ENCODE results near the gene ARL8B.

ARL8B gene

DNA sequence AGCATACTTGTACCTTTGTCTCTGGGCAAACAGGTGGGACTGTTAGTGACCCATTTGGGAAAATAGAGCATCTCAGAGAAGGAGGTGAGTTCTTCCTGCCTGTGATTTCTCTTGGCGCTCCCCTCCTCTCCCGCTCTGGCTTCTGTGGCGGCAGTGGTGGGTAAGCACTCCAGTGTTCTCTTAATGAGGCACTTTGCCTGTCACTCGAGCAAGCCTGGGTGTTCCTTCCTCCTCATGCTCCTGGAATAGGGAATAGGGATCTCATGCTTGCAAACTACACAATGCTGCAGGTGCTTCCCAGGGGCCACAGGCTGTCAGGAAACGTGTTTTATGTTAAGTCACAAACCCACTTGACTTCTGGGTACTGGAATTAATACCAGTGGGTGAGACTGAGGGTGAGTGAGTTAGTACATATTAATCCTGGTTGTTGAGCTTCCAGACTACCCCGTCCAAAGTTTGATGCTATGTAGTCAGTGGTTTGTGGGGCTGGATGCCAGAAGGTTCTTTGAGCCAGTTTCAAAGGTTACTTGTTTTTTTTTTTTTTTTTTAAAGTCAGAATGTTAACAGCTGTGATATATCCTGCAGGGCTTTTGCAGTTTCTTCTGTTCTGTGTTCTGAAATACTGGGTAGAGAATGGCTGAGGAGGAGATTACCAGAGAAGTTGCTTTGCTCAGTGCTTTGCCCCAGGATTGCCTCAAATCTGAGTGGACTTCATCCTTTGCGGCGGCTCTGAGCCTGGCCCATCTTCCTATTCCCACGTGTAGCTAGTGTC, 95.9 kb downstream of the ARL8B start:
- no peak for DNase-seq

GRCh38 chr3:5218815-5219214, 96.7 kb downstream of the ARL8B start:
- DNase-seq, result no peak

DNA sequence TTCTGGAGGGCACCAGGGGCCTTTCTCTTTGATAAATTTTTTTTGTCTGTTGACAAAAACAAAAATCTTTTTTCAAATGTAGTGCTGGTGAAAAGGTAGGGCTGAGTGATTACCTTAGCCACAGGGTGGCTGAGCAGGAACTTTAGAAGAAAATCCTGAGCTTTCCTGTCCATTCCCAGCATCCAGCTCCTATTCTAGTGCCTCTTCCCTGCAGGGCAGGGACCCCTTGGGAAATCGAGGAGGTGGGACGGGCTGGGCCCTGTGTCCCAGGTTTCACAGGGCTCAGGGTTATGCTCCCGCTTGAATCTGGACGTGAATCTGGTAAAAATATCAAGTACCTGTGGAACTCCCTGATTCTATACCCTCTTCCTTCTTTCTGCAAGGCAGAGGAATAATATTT, 97.1 kb downstream of the ARL8B start:
- no peak for DNase-seq

DNA sequence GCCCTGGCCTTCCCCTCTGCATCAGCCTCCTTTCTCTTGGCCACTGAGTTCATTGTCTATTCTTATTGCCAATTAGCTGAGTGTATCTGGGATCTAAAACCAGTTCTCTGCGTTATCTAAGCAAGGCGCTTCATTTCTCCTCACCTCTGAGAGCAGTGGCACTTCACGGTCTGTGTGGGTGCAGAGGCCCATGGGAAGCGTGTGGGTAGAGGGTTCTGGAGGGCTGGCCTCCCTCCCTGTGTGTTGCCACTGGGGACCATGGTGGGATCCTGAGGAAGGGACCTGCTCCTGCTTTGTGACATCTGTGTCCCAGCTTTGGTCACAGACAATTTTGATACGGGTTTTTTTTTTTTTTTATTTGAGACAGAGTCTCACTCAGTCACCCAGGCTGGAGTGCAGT, 98.1 kb downstream of the ARL8B start:
- DNase-seq, result no peak

- no peak for DNase-seq
Observed at GRCh38 chr3:5220667-5221431, 98.8 kb downstream of the ARL8B start.

DNA sequence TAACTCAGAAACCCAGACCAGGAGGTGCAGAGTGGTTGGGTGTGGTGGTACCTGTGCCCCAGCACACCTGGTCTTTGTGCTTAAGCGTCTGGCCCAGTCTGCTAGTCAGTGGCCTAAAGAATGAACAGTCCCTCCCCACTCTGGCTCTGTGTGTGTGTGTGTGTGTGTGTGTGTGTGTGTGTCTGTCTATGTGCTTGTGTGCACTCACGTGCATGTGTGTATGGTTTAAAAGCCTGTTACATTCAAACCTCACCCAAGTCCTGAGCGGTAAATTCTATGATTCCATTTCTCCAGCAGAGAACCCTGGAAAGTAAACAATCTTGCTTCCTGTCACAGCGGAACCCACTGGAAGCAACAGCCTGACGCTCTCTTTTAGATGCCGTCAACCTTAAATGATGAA, 99.6 kb downstream of the ARL8B start:
- DNase-seq, result no peak

DNA sequence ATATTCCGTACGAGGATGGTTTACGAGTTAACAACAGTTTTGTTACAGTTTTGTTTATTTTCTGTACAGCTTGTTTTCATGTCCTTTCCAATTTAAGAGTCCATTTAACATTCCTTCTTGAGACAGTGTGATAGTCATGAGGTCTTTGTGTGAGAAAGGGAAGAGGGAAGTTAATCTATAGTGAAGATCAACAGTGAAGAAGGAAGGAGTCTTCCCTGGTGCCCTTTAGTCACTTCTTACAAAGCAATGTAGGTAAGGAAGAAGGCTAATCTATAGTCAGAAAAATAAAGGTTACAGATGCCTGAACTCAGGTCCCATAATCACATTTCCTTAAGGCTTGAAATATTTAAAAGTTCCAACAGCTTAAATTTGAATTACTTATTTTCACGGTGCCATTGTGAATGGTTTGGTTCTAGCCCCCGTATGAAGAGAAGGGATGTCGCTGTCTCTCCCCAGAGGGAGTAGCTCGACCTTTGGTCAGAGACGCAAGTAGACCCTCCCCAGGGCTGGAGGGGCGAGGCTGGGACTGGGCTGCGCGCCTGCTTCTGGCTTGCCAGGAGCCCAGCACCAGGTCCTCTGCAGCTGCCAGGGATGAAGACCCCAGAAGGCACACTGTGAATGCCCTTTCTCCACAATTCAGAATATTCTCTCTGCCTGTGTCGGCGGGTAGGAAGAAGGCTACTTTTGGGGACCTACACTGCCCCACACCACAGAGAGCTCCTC, 100.4 kb downstream of the ARL8B start:
- DNase-seq, result no peak

- no peak for DNase-seq
Observed at GRCh38 chr3:5226783-5227182, 104.7 kb downstream of the ARL8B start.

- no peak for DNase-seq
Observed at GRCh38 chr3:5227812-5228211, 105.7 kb downstream of the ARL8B start.

DNA sequence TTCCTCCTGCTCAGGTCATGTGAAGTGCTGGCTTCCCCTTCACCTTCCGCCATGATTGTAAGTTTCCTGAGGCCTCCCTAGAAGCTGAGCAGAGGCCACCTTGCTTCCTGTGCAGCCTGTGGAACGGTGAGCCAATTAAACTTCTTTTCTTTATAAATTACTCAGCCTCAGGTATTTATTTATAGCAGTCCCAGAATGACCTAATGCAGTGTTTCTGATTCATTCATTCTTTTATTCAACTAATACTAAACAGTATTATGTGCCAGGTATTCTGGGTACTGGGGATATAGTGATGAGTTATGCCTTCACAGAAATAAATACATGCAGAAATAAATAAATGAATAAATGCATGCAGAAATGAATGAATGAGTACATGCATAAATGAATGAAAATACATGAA, 107.3 kb downstream of the ARL8B start:
- DNase-seq, result no peak
